NOMO-1 treated with dmso at 0.1 percent for 144 hours (cell line): ENCODE data around the gene SHROOM2.

ENCODE experiments used
- DNase-seq: peaks from one replicate; lab custom pipeline; 2025; ENCODE audit not compliant: unreplicated experiment; lab: John Stamatoyannopoulos, UW

SHROOM2 gene

DNA sequence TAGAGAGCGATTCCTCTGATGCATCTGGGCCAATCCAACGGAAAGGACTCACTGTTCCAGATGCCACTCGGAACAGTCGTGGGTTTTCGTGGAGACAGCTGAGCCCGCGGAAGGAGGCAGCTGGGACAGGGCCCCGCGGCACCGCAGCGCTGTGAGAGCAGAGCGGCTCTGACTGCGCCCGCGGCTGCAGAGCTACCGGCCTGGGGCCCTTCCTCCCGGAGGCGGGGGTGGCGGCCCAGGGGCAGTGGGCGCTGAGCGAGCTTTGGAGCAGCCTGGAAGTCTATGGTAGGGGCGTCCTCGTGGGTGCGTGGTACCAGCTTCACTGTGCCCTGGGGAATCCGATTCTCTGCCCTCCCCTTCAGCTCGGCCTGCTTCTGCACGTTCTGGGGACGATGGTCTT lies 205.8 kb downstream of the SHROOM2 start:
- no peak for DNase-seq

DNA sequence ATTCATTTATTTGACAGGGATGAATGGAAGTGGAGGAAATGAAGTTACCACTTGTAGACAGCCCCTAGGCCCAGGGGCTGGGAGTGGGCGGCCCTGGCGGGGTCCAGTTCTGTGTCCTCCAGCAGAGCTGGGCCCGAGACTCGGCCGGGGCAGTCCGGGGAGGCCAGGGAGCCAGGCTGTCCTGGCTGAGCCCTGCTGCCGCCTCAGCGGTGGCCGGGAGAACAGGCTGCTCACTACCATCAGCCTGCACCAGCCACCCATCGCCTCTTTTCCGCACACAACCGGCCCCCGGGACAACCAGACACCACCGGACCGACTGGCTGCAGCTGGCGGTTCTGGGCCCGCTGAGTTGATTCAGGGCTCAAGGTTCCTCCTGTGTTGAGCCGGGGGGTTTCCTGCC lies 206.5 kb downstream of the SHROOM2 start:
- no peak for DNase-seq

DNA sequence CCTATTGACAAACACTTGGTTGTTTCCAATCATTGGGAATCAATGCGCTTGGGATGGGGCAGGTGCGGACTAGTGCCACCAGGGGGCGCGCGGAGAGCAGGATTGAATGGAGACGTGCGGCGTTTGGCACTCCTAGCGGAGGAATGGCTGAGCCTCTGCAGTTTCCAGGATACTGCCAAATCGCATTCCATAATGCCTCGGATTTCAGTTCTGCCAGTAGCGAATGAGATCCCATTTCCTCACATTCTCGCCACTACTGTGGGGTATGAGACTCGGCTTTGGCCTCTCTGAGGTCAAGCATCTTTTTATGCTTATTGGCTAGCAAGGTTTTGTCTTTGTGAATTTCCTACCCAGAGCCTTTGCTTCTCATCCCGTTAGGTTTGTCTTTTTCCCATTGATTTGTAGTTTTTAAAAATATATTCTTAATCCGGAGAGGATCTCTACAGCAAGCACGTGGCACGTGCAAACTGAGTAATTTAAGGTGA lies 209.7 kb downstream of the SHROOM2 start:
- peak; percentile 58 for DNase-seq

DNA sequence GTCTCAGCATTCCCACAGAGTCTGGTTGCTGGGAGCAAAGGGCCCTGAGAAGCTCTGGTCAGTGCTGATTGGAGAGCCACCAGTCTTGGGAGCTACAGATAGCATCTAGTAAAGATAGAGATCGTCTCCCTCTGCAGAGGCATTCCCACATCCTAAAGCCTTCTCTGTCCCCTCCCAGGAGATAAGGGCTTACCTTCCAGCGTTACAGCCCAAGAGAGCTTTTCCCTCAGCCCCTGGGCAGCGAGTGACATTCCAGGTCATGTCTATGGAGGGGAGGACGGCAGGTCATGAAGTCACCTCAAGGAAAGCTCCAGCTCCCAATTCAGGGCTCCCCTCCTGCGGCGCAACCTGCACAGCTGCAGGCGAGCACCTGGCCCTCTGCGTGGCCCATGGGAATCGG lies 210.8 kb downstream of the SHROOM2 start:
- DNase-seq, result no peak

DNA sequence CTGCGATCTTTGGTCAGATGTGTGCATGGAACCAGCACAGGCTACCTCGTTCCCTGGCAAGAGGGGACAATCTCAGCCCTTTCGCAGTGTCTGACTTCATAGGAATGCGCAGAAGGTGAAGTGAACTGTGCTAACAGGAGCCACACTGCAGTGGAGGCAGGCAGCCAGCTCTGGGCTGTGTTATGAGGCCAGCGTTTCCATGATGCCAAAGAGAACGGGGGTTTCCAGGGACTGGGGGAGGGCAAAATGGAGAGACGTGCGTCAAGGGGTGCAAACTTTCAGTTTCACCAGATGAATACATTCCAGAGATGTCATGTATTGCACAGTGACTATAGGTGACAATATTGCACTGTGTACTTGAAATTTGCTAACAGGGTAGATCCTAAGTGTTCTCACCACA lies 211.3 kb downstream of the SHROOM2 start:
- DNase-seq, result no peak
